Dendritic cell treated with granulocyte-macrophage colony-stimulating factor and Interleukin-4, amounts not matched to agents 40 ng/mL and 50 ng/mL, for 4 days (primary cell): ENCODE data around the gene TTC28.

Experiments
- H3K27ac Mint-ChIP-seq: one replicate; pipeline ENCODE4 v1.8.0; 2022; ENCODE audit warnings: mild to moderate bottlenecking, mixed read lengths
- H3K27me3 Mint-ChIP-seq: one replicate; pipeline ENCODE4 v1.8.0; 2022; ENCODE audit warnings: mild to moderate bottlenecking, mixed read lengths
- H3K36me3 Mint-ChIP-seq: one replicate; pipeline ENCODE4 v1.8.0; 2022; ENCODE audit warnings: low read depth, mixed read lengths
- H3K4me1 Mint-ChIP-seq: one replicate; pipeline ENCODE4 v1.8.0; 2022; ENCODE audit warnings: low read depth, mixed read lengths
- H3K4me3 Mint-ChIP-seq: one replicate; pipeline ENCODE4 v1.8.0; 2022; ENCODE audit warnings: mild to moderate bottlenecking, moderate library complexity, mixed read lengths
- H3K9me3 Mint-ChIP-seq: one replicate; pipeline ENCODE4 v1.8.0; 2022; ENCODE audit warnings: mixed read lengths
- intact Hi-C: fragments of 100-400 bp; cut with micrococcal nuclease; formaldehyde crosslinking; loops from one replicate; pipeline ENCODE4 v1.15.0; 2022

Gene TTC28

DNA sequence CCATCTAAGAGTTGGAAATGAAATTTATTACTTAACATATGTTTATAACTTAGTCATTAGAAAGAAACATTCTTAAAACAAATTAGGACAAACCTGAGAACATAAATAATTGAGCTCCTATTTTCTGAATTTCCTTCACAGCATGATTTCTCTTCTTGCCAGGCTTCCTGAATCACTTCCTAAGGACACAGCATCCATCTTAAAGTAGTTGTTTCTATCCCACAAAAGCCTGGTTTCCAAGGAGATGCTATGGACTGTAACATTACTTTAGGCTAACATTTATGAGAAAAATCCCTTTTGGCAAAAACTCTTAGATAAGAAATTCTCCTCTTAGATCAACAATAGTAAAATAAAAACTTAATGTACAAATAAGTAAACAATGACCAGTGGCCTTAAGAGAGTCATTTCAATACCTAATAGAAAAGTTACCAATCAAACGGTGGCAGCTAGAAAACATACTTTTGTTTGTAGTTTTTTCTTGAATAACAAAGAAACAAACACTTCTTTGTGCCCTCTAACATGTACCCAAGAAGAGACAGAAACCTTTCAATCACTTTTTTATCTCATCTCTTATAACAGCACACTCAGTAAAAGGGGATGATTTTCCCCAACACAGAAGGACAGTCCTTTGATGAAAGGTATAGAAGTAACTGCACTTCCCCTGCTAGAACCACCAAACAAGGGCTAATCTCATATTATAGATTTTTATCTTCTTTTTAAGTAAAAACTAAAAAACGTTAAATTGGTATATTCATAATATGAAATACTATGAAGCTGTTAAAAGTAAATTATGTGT, 74.5 kb downstream of the TTC28 start:
- Mint-ChIP-seq H3K4me1 (no peaks in the 10 kb centered on the region), H3K27ac (no peak overlapping the region)
- intact Hi-C loops: no loop called here

DNA sequence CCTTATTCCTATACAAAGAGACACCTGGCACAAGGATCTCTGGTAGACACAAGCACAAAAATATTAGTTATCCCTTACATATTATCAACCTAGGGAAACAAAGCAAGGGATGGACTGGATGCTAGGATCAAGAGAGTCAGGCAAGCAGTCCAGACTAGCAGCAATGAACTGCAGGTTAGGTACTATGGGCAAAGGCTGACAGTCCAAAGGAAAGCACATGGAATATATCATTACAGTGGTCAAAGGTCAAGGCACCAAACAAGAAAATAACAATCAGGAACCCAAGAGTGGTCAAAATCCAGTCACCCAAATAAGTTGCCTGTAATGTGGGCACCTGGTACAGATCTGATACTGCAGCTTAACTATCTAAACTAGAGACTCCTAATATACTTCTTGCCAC, 77.7 kb downstream of the TTC28 start:
- H3K27me3 Mint-ChIP-seq: no peaks in the 10 kb centered on the region

More for the DNA sequence above, 74.5 kb downstream of the TTC28 start:
- no peaks in the 10 kb centered on the region for H3K36me3 Mint-ChIP-seq
- H3K9me3 Mint-ChIP-seq: no peaks in the 10 kb centered on the region
- H3K4me3 Mint-ChIP-seq: no peak overlapping the region
- peaks cover 5% of the 10 kb centered on the region for H3K27me3 Mint-ChIP-seq

GRCh38 chr22:28600546-28601143, 79.0 kb downstream of the TTC28 start:
- intact Hi-C loops: loop anchor here (1.0 to 2.0 kb wide), 4 partner anchors 229 to 645 kb away; no protein-coding TSS in a partner anchor
- Mint-ChIP-seq H3K36me3 (no peaks in the 10 kb centered on the region), H3K27ac (no peak overlapping the region), H3K9me3 (no peaks in the 10 kb centered on the region), H3K4me1 (no peaks in the 10 kb centered on the region), H3K4me3 (no peak overlapping the region), H3K27me3 (no peaks in the 10 kb centered on the region)

More for the DNA sequence above, 77.7 kb downstream of the TTC28 start:
- Mint-ChIP-seq H3K4me1 (no peaks in the 10 kb centered on the region), H3K36me3 (no peaks in the 10 kb centered on the region), H3K4me3 (no peak overlapping the region), H3K27ac (no peak overlapping the region), H3K9me3 (no peaks in the 10 kb centered on the region)
- intact Hi-C loops: loop anchor here (2.0 kb wide), 1 partner anchor 553 kb away; no protein-coding TSS in a partner anchor

DNA sequence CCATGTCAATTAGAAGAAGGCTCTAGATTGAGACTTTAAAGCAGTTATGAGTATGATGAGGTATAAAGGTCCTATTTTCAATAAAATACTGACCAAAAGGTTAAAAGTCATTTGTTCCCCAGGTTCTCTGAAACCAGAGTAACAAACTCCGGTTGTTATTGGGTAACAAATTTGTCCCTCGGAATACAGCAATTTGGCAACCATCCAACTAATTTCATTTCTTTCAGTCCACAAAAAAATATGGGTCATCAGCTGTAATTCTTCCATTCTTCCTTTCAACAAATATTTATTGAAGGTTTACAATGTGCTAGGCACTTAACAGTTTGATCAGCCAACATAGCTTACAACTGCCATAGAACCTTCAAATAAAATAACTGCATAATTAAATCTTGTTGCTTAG, 79.9 kb downstream of the TTC28 start:
- H3K4me1 Mint-ChIP-seq: no peaks in the 10 kb centered on the region
- no peaks in the 10 kb centered on the region for H3K9me3 Mint-ChIP-seq
- no peaks in the 10 kb centered on the region for H3K27me3 Mint-ChIP-seq
- intact Hi-C loops: loop anchor here (1.0 to 10.0 kb wide), 6 partner anchors 157 to 646 kb away; no protein-coding TSS in a partner anchor
- H3K36me3 Mint-ChIP-seq: no peaks in the 10 kb centered on the region
- no peak overlapping the region for H3K4me3 Mint-ChIP-seq
- no peak overlapping the region for H3K27ac Mint-ChIP-seq

DNA sequence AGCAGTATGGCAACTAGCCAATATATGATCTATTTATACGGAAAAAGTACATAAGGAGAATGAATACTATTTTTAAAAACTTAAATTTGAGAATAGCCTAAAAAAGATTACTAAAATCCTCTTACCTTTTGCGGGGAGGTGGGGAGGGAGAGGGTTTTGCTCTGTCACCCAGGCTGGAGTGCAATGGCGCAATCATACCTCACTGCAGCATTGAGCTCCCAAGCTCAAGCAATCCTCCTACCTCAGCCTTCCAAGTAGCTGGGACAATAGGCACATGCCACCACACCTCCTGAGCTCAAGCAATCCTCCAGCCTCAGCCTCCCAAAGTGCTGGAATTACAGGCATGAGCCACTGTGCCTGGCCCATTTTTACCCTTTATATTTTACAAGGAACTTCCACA, 82.0 kb downstream of the TTC28 start:
- no peaks in the 10 kb centered on the region for H3K9me3 Mint-ChIP-seq
- H3K27ac Mint-ChIP-seq: no peak overlapping the region
- intact Hi-C loops: loop anchor here (5.0 to 10.0 kb wide), 2 partner anchors 155 to 343 kb away; no protein-coding TSS in a partner anchor
- H3K36me3 Mint-ChIP-seq: no peaks in the 10 kb centered on the region
- no peak overlapping the region for H3K4me3 Mint-ChIP-seq
- no peaks in the 10 kb centered on the region for H3K27me3 Mint-ChIP-seq
- no peaks in the 10 kb centered on the region for H3K4me1 Mint-ChIP-seq

GRCh38 chr22:28594797-28595462, 84.7 kb downstream of the TTC28 start:
- intact Hi-C loops: loop anchor here (1.0 to 10.0 kb wide), 4 partner anchors 153 to 575 kb away; no protein-coding TSS in a partner anchor
- Mint-ChIP-seq H3K4me3 (no peak overlapping the region), H3K36me3 (no peaks in the 10 kb centered on the region), H3K4me1 (no peaks in the 10 kb centered on the region), H3K27me3 (no peaks in the 10 kb centered on the region), H3K9me3 (no peaks in the 10 kb centered on the region), H3K27ac (no peak overlapping the region)

DNA sequence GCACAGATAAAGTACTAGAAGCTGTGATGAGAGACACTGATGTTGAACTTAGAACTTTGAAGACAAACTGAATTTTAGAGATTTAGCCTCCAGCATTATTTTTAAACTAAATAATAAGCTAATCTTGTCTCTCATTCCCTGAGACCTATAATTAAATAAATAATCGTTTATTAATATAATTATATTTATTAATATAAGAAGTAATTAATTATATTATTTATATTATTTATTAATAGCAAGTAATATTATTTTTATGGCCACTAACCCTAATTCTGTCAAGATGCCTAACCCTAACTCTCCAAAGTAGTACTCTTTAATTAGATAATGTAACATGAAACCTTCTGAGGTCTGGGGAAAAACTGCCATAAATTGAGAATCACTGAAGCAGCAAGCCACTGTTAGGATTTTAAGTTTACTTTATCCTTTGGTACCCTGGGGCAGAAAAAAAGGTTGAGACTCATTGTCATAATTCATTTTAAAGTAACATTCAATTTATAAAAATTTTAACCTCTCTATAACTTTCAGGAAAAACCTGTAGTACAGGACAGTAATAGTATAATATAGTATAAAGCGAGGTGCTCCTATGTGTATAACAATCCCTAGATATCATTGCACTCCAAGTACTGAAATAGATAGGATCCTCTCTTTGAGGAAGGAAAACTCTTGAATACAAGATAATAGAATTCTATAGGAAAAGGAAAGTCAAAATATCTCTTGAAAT, 85.4 kb downstream of the TTC28 start:
- Mint-ChIP-seq H3K4me3 (no peak overlapping the region), H3K36me3 (no peaks in the 10 kb centered on the region), H3K4me1 (no peaks in the 10 kb centered on the region), H3K27me3 (no peaks in the 10 kb centered on the region), H3K27ac (no peak overlapping the region), H3K9me3 (no peaks in the 10 kb centered on the region)
- intact Hi-C loops: loop anchor here (1.0 to 10.0 kb wide), 3 partner anchors 339 to 574 kb away; no protein-coding TSS in a partner anchor

DNA sequence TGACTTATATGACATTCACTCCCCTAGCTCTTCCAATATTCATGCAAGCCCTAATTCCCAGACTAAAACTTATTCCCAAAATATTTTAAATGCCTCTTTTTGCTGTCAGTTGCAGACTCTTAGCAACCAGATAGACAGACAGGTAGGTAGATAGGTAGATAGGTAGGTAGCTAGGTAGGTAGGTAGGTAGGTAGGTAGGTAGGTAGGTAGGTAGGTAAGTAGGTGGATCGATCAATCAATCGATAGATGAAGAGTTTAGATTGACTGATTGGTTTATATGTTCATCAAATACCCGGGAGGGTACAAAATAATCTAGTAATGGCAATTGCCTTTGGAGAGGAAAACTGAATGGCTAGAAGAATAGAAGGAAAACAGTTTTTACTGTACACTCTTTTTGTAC, 86.3 kb downstream of the TTC28 start:
- no peaks in the 10 kb centered on the region for H3K4me1 Mint-ChIP-seq
- no peaks in the 10 kb centered on the region for H3K9me3 Mint-ChIP-seq
- H3K27me3 Mint-ChIP-seq: no peaks in the 10 kb centered on the region
- H3K27ac Mint-ChIP-seq: no peak overlapping the region
- no peaks in the 10 kb centered on the region for H3K36me3 Mint-ChIP-seq
- intact Hi-C loops: loop anchor here (10.0 kb wide), 1 partner anchor 338 kb away; no protein-coding TSS in a partner anchor
- H3K4me3 Mint-ChIP-seq: no peak overlapping the region

DNA sequence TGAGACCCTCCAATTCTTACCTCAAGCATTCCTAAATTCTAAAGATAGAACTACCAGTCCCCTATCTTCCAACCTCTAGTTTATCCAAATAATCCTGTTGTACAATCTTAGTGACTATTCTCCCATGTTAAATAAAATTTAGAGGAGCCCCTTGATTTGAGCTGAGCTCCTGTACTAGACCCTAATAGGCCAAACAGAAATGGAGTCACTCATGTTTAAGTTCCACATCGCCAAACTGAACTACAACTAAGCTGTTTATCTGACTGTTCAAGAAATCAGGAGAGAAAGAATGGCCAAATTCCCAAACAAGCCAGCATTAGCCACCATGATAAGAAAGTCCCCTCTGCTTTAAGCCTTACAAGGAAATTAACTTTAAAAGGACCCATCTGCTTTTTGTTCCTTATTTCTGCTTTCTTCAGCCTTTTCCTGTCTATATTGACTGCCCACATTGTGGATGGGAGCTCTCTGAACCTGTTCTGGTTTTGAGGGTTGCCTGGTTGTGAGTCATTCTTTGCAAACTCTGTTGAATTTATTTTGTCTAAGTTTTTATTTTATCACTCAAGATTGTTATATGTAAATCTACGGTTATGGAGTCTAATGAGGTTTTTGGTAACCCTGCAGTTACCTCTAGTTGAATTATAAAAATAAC, 90.4 kb downstream of the TTC28 start:
- H3K27me3 Mint-ChIP-seq: no peaks in the 10 kb centered on the region
- no peaks in the 10 kb centered on the region for H3K36me3 Mint-ChIP-seq
- no peaks in the 10 kb centered on the region for H3K4me1 Mint-ChIP-seq
- H3K9me3 Mint-ChIP-seq: no peaks in the 10 kb centered on the region
- H3K4me3 Mint-ChIP-seq: no peak overlapping the region
- intact Hi-C loops: no loop called here
- H3K27ac Mint-ChIP-seq: no peak overlapping the region

GRCh38 chr22:28585324-28585723, 94.3 kb downstream of the TTC28 start:
- H3K27me3 Mint-ChIP-seq: no peaks in the 10 kb centered on the region
- H3K27ac Mint-ChIP-seq: no peak overlapping the region
- H3K9me3 Mint-ChIP-seq: no peaks in the 10 kb centered on the region
- intact Hi-C loops: no loop called here
- peaks cover 6% of the 10 kb centered on the region for H3K4me1 Mint-ChIP-seq
- no peak overlapping the region for H3K4me3 Mint-ChIP-seq
- no peaks in the 10 kb centered on the region for H3K36me3 Mint-ChIP-seq

DNA sequence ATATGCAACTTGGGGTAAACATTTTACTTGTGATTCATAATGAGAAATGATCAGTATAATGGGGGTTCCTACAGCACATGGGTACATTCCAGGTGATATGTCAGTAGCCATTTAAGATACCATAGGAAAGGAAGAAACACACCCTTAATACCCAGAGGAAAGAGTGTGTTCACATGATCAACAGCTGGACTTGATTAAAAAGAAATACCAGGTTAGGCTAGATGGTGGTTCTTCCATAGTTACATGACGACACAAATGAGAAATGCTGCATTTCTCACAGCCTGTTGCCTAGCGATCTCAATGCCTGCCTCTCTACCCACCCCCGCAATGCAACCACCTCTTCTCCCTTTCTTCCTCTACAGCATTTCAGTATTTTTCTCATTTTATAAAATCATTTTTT, 96.8 kb downstream of the TTC28 start:
- H3K27ac Mint-ChIP-seq: no peak overlapping the region
- no peak overlapping the region for H3K4me3 Mint-ChIP-seq
- intact Hi-C loops: no loop called here
- no peaks in the 10 kb centered on the region for H3K27me3 Mint-ChIP-seq
- H3K4me1 Mint-ChIP-seq: peaks cover 10% of the 10 kb centered on the region
- H3K9me3 Mint-ChIP-seq: no peaks in the 10 kb centered on the region
- no peaks in the 10 kb centered on the region for H3K36me3 Mint-ChIP-seq

DNA sequence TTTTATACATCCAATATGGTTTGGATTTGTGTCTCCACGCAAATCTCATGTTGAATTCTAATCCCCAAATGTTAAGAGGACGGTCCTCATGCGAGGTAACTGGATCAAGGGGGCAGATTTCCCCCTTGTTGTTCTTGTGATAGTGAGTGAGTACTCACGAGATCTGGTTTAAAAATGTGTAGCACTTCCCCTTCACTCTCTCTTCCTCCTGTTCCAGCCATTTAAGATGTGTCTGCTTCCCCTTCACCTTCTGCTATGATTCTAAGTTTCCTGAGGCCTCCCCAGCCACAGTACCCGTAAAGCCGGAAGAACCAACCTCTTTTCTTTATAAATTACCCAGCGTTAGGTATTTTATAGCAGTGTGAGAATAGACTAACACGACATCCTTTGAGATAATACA, 98.6 kb downstream of the TTC28 start:
- Mint-ChIP-seq H3K27ac (no peak overlapping the region), H3K9me3 (no peaks in the 10 kb centered on the region), H3K4me1 (peaks cover 11% of the 10 kb centered on the region), H3K27me3 (no peaks in the 10 kb centered on the region), H3K36me3 (no peaks in the 10 kb centered on the region), H3K4me3 (no peak overlapping the region)
- intact Hi-C loops: no loop called here

DNA sequence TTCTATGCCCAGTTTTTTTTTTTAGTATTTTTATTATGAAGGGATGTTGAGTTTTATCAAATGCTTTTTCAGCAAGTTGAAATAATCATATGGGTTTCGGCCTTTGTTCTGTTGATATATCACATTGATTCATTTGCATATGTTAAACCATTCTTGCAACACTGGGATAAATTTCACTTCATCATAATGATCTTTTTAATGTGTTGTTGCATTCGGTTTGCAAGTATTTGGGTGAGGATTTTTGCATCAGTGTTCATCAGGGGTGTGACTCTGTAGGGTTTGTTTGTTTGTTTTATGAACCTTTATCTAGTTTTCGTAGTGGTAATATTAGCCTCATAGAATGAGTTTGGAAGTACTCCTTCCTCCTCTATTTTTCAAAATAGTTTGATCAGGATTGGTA, 103.5 kb downstream of the TTC28 start:
- intact Hi-C loops: no loop called here

More for the DNA sequence above, 103.5 kb downstream of the TTC28 start:
- H3K27ac Mint-ChIP-seq: no peak overlapping the region
- peaks cover 30% of the 10 kb centered on the region for H3K4me1 Mint-ChIP-seq
- no peak overlapping the region for H3K4me3 Mint-ChIP-seq
- H3K36me3 Mint-ChIP-seq: no peaks in the 10 kb centered on the region
- H3K27me3 Mint-ChIP-seq: no peaks in the 10 kb centered on the region
- H3K9me3 Mint-ChIP-seq: no peaks in the 10 kb centered on the region
